ENCODE data around the gene TSKS. TPM values are rescaled to one million over a fixed set of nuclear protein-coding genes. Genes with fewer than 3 reads are reported as not detected.

Gene TSKS
- total and polyA plus RNA-seq, 2 of the 13 experiments (the other 11 are each of a cell fraction or from before 2014, with no cell fraction given) = 0.03 TPM; not detected in 1

- H3K36me3 ChIP-seq (replicated peaks in 1 of 2; ENCODE audit: control insufficient read depth in 1 of 2, insufficient read depth in 2 of 2, low read length in 2 of 2) = peaks cover 20 to 55% of the 10 kb centered on the region in 2 experiments; a peak in 4 of 5 replicates
- ChIA-PET POLR2A (no interaction called here), CTCF (ENCODE audit: low intra/inter-chr PET ratio, low total read pairs) (no interaction called here)
- H3K4me3 ChIP-seq (replicated peaks in 1 of 3; ENCODE audit: insufficient read depth in 1 of 3, low read depth in 2 of 3, low read length in 3 of 3) = no peak overlapping the region
- no peaks in the 10 kb centered on the region for H3K27me3 ChIP-seq (ENCODE audit: control insufficient read depth in 1 of 2, insufficient read depth in 2 of 2, low read length in 2 of 2)
- TF ChIP-seq RFX3 (CRISPR knock-in tag; IDR thresholded peaks at IDR 0.05) (no peak), AGO2 (optimal IDR thresholded peaks at IDR 0.05; ENCODE audit: low read depth, low read length) (peak; percentile 26), HBP1 (CRISPR knock-in tag; IDR thresholded peaks at IDR 0.05; ENCODE audit: low read depth) (no peak), REST (IDR thresholded peaks at IDR 0.05; ENCODE audit: borderline replicate concordance in 1 of 2, low read depth in 1 of 2, low read length in 2 of 2) (no peak), HNRNPL (IDR thresholded peaks at IDR 0.05; ENCODE audit: low read depth, low read length) (no peak), GATA4 (IDR thresholded peaks at IDR 0.05; ENCODE audit: borderline replicate concordance, low read depth) (no peak)
- no peaks in the 10 kb centered on the region for H3K9me3 ChIP-seq (ENCODE audit: low read length)
- no peak for DNase-seq (ENCODE audit: low spot score)
- 97% methylated on average over 20 of the region's 22 CpGs for WGBS (ENCODE audit: low lambda C conversion rate)
- no peaks in the 10 kb centered on the region for H4K20me1 ChIP-seq (ENCODE audit: insufficient read depth, low read length)
- intact Hi-C loops (cut with micrococcal nuclease; ENCODE audit: unreplicated experiment) = no loop called here
- H3K4me1 ChIP-seq (ENCODE audit: insufficient read depth, low read length) = no peaks in the 10 kb centered on the region
- no peak overlapping the region for H2AFZ ChIP-seq (ENCODE audit: low read length)
- no peak overlapping the region for H3K27ac ChIP-seq (ENCODE audit: extremely low read length, insufficient read depth, low read length)
- ATAC-seq = no peak; the same call in 2 of the 3 replicates
- BruUV-seq (replicated peaks) = no TSS peak
- H3K9ac ChIP-seq (ENCODE audit: insufficient read depth, low read depth, low read length) = no peak overlapping the region
- H3K4me2 ChIP-seq (ENCODE audit: low read depth, low read length) = no peak overlapping the region
- in situ Hi-C loops (cut with HindIII; ENCODE audit: extremely low pct_ligation_motif_present, low pct_unique_long_range_greater_than_20kb) = no loop called here
- no peaks in the 10 kb centered on the region for H3K79me2 ChIP-seq (ENCODE audit: insufficient read depth, low read length)
- no peak for FAIRE-seq
Measured at GRCh38 chr19:49792829-49793560, 29.9 kb upstream of the TSKS start.
